Subcutaneous adipose tissue (tissue), 4 donors: ENCODE data around the gene TDO2. TPM values are rescaled to one million over a fixed set of nuclear protein-coding genes. Genes with fewer than 3 reads are reported as not detected.

Experiments used
- CTCF ChIP-seq: fragments of 450-650 bp; IDR thresholded peaks from one replicate; pipeline ENCODE4 v1.5.1; 2016; ENCODE audit warnings: low read depth, mild to moderate bottlenecking, control low read depth, antibody characterized with exemption, moderate library complexity
- total RNA-seq, 4 donors: library from RNA; depleted of rRNA; stranded (reverse); fragments of >200 nt; gene quantifications; one replicate each; pipeline ENCODE4 v1.1.0, GENCODE V29; 2016

The TDO2 gene
- total RNA-seq, 4 donors from 2014 or later = not detected

DNA sequence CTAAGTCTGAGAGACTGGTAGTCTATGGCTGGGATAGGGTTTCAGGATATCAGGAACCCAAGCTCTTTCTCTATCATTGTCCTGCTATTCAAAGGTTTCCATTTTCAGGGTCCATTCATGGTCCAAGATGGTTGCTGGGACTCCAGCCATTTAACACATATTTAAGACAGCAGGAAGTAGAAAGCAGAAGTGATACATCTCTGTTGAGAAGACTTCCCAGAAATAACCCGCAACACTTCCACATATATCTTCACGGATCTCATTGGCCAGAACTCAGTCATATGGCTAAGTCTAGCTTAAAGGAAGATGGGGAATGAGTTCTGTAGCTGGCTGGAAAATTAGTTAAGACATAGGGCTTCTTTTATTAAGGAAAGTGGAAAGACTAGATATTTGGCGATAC, 26.3 kb downstream of the TDO2 start:
- TF ChIP-seq CTCF = no peak

DNA sequence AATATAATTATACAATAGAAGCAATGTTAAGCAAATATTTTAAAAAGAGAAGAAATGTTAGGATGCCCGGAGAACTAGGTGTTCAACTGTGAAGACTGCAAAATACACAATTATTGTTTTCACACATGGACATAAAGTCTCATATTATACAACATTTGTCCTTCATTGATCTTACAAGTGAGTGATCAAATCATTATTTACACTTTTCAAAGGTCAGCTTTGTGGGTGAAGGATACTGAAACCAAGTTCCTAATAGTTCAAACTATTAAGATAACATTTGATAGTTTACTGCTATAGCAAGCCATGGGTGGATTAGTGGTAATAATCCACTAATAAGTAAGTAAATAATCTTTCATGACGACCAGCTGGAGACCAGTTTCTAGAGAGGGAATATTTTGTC, 26.8 kb downstream of the TDO2 start:
- no peak for TF ChIP-seq CTCF

- no peak for TF ChIP-seq CTCF
These were observed 28.1 kb downstream of the TDO2 start for GRCh38 chr4:155931634-155932033.

- no peak for TF ChIP-seq CTCF
These were observed 32.0 kb downstream of the TDO2 start for GRCh38 chr4:155935389-155935986.

- TF ChIP-seq CTCF = no peak
These were observed 37.7 kb downstream of the TDO2 start for GRCh38 chr4:155941085-155941790.

DNA sequence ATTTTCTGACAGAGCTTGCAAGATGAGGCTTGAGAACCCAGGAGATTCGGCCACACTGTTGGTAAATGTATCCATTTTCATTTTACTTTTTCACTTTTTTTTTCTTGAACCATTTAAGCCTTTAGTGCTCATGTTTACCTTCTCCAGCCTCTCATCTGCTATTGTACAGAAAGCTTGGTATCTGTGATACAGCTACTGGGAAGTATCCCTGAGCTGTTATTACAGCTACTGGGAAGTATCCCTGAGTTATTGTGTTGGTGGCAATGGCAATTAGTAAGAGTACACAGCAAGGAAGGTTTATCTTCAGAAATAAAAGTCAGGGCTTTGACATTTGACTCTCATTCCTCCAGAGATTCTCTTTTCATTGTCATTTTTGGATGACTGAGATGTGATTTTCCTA, 38.3 kb downstream of the TDO2 start:
- TF ChIP-seq CTCF = no peak

DNA sequence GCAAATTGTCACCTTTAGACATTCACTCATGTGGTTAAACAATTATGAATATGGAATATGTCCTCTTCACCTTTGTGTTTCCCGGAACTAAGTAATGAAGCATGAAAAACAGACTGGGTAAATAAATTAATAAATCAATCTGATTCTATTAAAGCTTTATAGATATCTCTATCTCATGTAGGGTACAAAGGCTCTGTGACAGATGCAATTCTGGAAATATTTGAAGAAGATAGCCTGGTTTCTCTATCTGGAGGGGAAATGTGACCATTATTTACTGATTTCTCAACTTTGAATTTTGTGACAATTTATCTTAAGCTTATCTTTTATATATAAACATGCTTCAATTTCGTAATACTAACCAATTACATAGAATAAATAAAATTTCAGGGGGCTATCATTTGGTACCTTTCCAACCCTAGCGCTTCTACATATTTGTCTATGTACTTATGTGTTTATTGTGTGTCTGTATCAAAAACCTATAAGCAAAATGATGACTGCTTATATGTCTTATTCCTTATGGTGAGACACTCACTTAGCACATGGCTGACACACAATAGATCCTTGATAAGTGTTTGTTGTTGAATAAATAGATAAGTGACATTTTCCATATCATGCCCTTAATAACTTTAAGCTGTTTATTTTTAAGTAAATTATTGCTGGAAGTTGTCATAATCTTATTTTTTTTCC, 40.3 kb downstream of the TDO2 start:
- no peak for TF ChIP-seq CTCF
